HCT116 (cell line): ENCODE measurements around the gene NBPF4. TPM values are rescaled to one million over a fixed set of nuclear protein-coding genes. Genes with fewer than 3 reads are reported as not detected.
"Not testable (repeated sequence)": the region's sequence is repeated elsewhere in the genome, so short reads cannot be mapped to it uniquely, and the experiment has no call there.

ENCODE experiments used
- ATAC-seq: fragments of 200-7000 bp; cut with Tn5 transposase; 2 replicates; pipeline ENCODE4 v1.9.1; 2020; ENCODE audit warnings: mild to moderate bottlenecking, moderate library complexity
- Bru-seq: library from RNA; stranded (reverse); fragments of 400-500 nt; gene quantifications from one replicate; lab custom pipeline; 2021; lab: Mats Ljungman, UMichigan
- BruChase-seq, 2 experiments: library from RNA; stranded (reverse); fragments of 400-500 nt; gene quantifications; one replicate each; lab custom pipeline; 2021; lab: Mats Ljungman, UMichigan
- BruUV-seq: library from RNA; stranded (reverse); fragments of 400-500 nt; replicated peaks from 2 replicates; lab custom pipeline; 2021; lab: Mats Ljungman, UMichigan
- CTCF ChIA-PET: fragments of 300-600 bp; sonication (Branson Sonifier 250); formaldehyde crosslinking; loops from one replicate; lab custom pipeline; 2021; ENCODE audit warnings: antibody characterized with exemption; lab: Charles Lee
- POLR2A ChIA-PET: fragments of 300-600, 350-600 bp; sonication (Branson Sonifier 250); formaldehyde crosslinking; loops from one replicate; lab custom pipeline; 2021; ENCODE audit warnings: antibody characterized with exemption; lab: Charles Lee
- RAD21 ChIA-PET, 2 experiments: fragments of 300-600 bp; sonication (Branson Sonifier 250); formaldehyde crosslinking; loops; one replicate each; lab custom pipeline; 2023; ENCODE audit warnings: low total read pairs in 2 of 2; ENCODE audit not compliant: uncharacterized antibody in 2 of 2, unreplicated experiment in 2 of 2, low non-redundant PET in 1 of 2; lab: Charles Lee
- DNase-seq: peaks from one replicate; pipeline ENCODE4 v3.0.0-alpha.2; 2010; ENCODE audit warnings: low read depth, low spot score
- H2AFZ ChIP-seq: fragments of 200-600 bp; shearing (Covaris generic), sonication (generic); 2 replicates; pipeline ENCODE4 v1.6.1; 2017; ENCODE audit warnings: low read depth, mixed run types, mixed read lengths, antibody characterized with exemption, low read length; ENCODE audit not compliant: poor library complexity, severe bottlenecking
- H3K27ac ChIP-seq: 2 replicates; pipeline ENCODE4 v1.5.1; 2012; ENCODE audit warnings: low read depth, low read length
- H3K27me3 ChIP-seq: fragments of 200-600 bp; sonication (generic); 2 replicates; pipeline ENCODE4 v1.6.1; 2016; ENCODE audit warnings: mixed run types, low read length, mixed read lengths; ENCODE audit not compliant: insufficient read depth
- H3K36me3 ChIP-seq, 2 experiments: fragments of 200-500 bp in 1 of 2; fragments of 200-600 bp in 1 of 2; sonication (Bioruptor generic) in 1 of 2; sonication (generic) in 1 of 2; 2 replicates each; pipeline versions ENCODE4 v1.5.1 to v1.6.1; 2014 to 2016; ENCODE audit warnings: low read length in 2 of 2, inconsistent platforms in 1 of 2, mixed read lengths in 1 of 2, mixed run types in 1 of 2; ENCODE audit not compliant: insufficient read depth in 2 of 2, control insufficient read depth in 1 of 2
- H3K4me1 ChIP-seq, 2 experiments: fragments of 200-600 bp in 1 of 2; sonication (generic) in 1 of 2; 2 replicates each; pipeline versions ENCODE4 v1.5.1 to v1.6.1; 2012 to 2017; ENCODE audit warnings: low read length in 2 of 2, inconsistent platforms in 1 of 2, mild to moderate bottlenecking in 1 of 2, mixed read lengths in 1 of 2, mixed run types in 1 of 2, moderate library complexity in 1 of 2; ENCODE audit not compliant: insufficient read depth in 2 of 2, control insufficient read depth in 1 of 2
- H3K4me2 ChIP-seq: fragments of 200-600 bp; sonication (generic); 2 replicates; pipeline ENCODE4 v1.6.1; 2017; ENCODE audit warnings: mixed run types, low read length, mixed read lengths
- H3K4me3 ChIP-seq, 2 experiments: fragments of 200-600 bp in 1 of 2; sonication (generic) in 1 of 2; replicated peaks in 1 of 2; 2 replicates each; pipeline ENCODE4 v1.5.1; 2011 to 2016; ENCODE audit warnings: low read length in 2 of 2, control low read depth in 1 of 2, low read depth in 1 of 2, mild to moderate bottlenecking in 1 of 2, mixed read lengths in 1 of 2, mixed run types in 1 of 2
- H3K79me2 ChIP-seq: fragments of 200-600 bp; sonication (generic); 2 replicates; pipeline ENCODE4 v1.6.1; 2017; ENCODE audit warnings: mild to moderate bottlenecking, mixed run types, low read length, moderate library complexity, mixed read lengths; ENCODE audit not compliant: insufficient read depth
- H3K9ac ChIP-seq: fragments of 200-600 bp; sonication (generic); 2 replicates; pipeline ENCODE4 v1.6.1; 2016; ENCODE audit warnings: low read length, mixed read lengths
- H3K9me2 ChIP-seq: fragments of 200-600 bp; sonication (generic), shearing (Covaris generic); 2 replicates; pipeline ENCODE4 v1.6.1; 2017; ENCODE audit warnings: mixed run types, mild to moderate bottlenecking, moderate library complexity; ENCODE audit not compliant: insufficient read depth
- H3K9me3 ChIP-seq, 2 experiments: fragments of 200-500 bp in 1 of 2; fragments of 200-600 bp in 1 of 2; sonication (Bioruptor generic) in 1 of 2; sonication (generic) in 1 of 2; 2 replicates each; pipeline ENCODE4 v1.6.1; 2014 to 2017; ENCODE audit warnings: low read length in 2 of 2, mixed read lengths in 2 of 2, inconsistent platforms in 1 of 2, low read depth in 1 of 2, mild to moderate bottlenecking in 1 of 2, mixed run types in 1 of 2, moderate library complexity in 1 of 2; ENCODE audit not compliant: control insufficient read depth in 1 of 2, insufficient read depth in 1 of 2
- H4K20me1 ChIP-seq: fragments of 200-600 bp; sonication (generic), shearing (Covaris generic); 2 replicates; pipeline ENCODE4 v1.6.1; 2017; ENCODE audit warnings: mixed run types, mild to moderate bottlenecking, moderate library complexity; ENCODE audit not compliant: insufficient read depth
- intact Hi-C: fragments of 100-400 bp; cut with micrococcal nuclease; formaldehyde crosslinking; loops from 2 replicates; pipeline ENCODE4 v1.10.0; 2022
- long read RNA-seq: library from polyadenylated mRNA; unstranded; transcript quantifications from one replicate; pipeline ENCODE4 v2.0.0, GENCODE V29; 2021; ENCODE audit not compliant: unreplicated experiment
- polyA plus RNA-seq: library from polyadenylated mRNA; unstranded; fragments of >200 nt; gene quantifications from 2 replicates; pipeline ENCODE4 v1.2.1, GENCODE V29; 2012; ENCODE audit warnings: missing spikeins
- total RNA-seq: library from RNA; stranded (reverse); gene quantifications from one replicate; pipeline ENCODE4 v1.2.1, GENCODE V29; 2021; ENCODE audit not compliant: unreplicated experiment

Gene NBPF4, protein sequence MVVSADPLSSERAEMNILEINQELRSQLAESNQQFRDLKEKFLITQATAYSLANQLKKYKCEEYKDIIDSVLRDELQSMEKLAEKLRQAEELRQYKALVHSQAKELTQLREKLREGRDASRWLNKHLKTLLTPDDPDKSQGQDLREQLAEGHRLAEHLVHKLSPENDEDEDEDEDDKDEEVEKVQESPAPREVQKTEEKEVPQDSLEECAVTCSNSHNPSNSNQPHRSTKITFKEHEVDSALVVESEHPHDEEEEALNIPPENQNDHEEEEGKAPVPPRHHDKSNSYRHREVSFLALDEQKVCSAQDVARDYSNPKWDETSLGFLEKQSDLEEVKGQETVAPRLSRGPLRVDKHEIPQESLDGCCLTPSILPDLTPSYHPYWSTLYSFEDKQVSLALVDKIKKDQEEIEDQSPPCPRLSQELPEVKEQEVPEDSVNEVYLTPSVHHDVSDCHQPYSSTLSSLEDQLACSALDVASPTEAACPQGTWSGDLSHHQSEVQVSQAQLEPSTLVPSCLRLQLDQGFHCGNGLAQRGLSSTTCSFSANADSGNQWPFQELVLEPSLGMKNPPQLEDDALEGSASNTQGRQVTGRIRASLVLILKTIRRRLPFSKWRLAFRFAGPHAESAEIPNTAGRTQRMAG
- total RNA-seq (not detected), Bru-seq, nascent RNA (percentile 4 among the genes with signal in this experiment), BruChase-seq, experiment 1, labeled RNA remaining after a 6-hour chase (percentile 2 among the genes with signal in this experiment), BruChase-seq, experiment 2, labeled RNA remaining after a 2-hour chase (not detected)
- not detected in 2 replicates for polyA plus RNA-seq
- long read RNA-seq: 0 reads

GRCh38 chr1:108243976-108244375 is at the start of gene NBPF4:
TSS of gene NBPF4 (minus strand) at chr1:108244076. CDS start at chr1:108243761, 315 bp downstream.
- CTCF ChIA-PET, H3K4me2 ChIP-seq, H3K36me3 ChIP-seq, DNase-seq, H3K9ac ChIP-seq, H3K79me2 ChIP-seq, intact Hi-C loops, H3K4me1 ChIP-seq, H2AFZ ChIP-seq, ATAC-seq, H3K4me3 ChIP-seq, H4K20me1 ChIP-seq, H3K9me2 ChIP-seq, POLR2A ChIA-PET, H3K9me3 ChIP-seq, RAD21 ChIA-PET, H3K27ac ChIP-seq, H3K27me3 ChIP-seq, BruUV-seq: not testable (repeated sequence)

GRCh38 chr1:108282528-108283257 is 38.8 kb upstream of the NBPF4 start:
- CTCF ChIA-PET, H3K9me2 ChIP-seq, RAD21 ChIA-PET, ATAC-seq, H3K27me3 ChIP-seq, H3K4me3 ChIP-seq, H3K36me3 ChIP-seq, H3K9me3 ChIP-seq, DNase-seq, H3K27ac ChIP-seq, H3K79me2 ChIP-seq, BruUV-seq, H2AFZ ChIP-seq, POLR2A ChIA-PET, intact Hi-C loops, H3K4me1 ChIP-seq, H4K20me1 ChIP-seq, H3K9ac ChIP-seq, H3K4me2 ChIP-seq: not testable (repeated sequence)

DNA sequence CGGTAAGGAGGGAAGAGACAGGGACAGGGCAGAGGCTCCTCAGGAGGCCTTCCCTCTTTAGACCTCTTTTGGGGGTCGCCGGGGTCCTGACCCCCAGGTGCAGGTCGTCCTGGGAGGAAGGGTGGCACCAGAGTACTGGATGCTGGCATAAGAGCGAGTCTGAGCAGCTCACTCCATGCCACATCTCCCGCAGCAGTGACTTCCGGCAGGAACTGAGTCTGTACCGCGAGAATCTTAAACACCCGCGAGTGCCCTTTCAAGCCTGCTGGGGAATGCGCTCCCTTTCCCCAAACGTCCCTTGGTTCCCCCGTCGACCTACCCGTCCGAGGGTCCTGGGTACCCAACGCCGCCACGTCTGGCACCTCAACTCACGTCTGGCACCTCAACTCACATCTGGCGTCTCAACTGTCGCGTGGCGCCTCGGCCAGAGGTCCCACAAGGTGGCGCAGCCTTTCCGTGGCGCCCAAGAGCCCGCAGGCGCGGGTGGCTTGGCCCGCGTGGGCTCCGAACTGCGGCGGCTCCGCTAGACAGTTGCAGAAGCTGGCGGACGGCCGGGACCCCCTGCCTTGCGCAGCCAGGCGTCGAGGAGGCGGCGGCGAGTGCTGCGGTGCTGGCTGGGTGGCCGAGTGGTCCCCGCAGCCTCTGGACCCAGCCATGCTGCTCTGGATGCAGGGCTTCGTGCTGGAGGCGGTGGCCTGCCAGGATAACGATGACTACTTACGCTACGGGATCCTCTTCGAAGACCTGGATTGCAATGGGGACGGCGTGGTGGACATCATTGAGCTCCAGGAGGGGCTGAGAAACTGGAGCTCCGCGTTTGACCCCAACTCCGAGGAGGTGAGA is 28.8 kb upstream of the NBPF4 start:
- CTCF ChIA-PET, POLR2A ChIA-PET, DNase-seq, H3K79me2 ChIP-seq, H3K4me1 ChIP-seq, H3K9me2 ChIP-seq, H3K27me3 ChIP-seq, BruUV-seq, RAD21 ChIA-PET, H3K4me2 ChIP-seq, H3K27ac ChIP-seq, intact Hi-C loops, H3K4me3 ChIP-seq, H3K36me3 ChIP-seq, H4K20me1 ChIP-seq, ATAC-seq, H3K9me3 ChIP-seq, H3K9ac ChIP-seq, H2AFZ ChIP-seq: not testable (repeated sequence)
